ENCODE data around the gene NABP2. TPM values are rescaled to one million over a fixed set of nuclear protein-coding genes. Genes with fewer than 3 reads are reported as not detected.
A peak's percentile ranks its signal among the peaks of the same experiment; 100 is the strongest.

The NABP2 gene
- total RNA-seq, 1 experiment from 2014 or later: 50.4 TPM

DNA sequence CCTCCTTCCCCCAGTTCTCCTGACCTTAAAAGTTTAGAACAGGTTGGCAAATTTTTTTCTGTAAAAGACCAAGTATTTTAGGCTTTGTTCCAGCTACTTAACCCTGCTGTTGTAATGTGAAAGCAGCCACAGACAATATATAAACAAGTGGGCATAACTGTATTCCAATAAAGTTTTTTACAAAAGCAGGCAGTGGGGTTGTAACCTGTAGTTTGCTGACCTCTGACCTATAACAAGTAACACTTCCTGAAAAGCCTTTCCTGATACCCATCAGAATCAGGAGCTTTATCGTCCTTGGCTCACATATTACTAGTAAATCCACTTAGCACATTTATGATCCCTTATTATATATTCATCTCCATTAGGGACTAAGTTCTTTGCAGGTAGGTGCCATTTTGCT, 21.8 kb upstream of the NABP2 start:
- no peak for DNase-seq
- no peaks in the 10 kb centered on the region for H3K27me3 ChIP-seq (ENCODE audit: control insufficient read depth, insufficient read depth, low read length)

DNA sequence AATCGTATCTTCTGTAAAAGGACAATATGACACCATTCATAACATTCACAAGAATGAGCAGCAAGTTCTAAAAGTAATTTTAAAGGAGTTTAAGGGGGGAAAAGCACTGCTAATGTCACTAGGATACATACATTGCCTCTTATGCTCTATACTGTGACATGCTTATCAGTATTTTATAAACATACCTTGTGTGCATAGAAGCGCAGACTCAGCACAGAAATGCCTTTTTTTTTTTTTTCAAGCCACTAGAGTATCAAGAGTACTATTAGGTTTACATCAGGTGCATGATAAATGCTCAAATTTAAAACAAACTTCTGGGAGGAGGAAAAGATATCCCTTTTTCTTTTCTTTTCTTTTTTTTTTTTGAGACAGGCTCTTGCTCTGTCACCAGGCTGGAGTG, 21.3 kb upstream of the NABP2 start:
- no peaks in the 10 kb centered on the region for H3K27me3 ChIP-seq (ENCODE audit: control insufficient read depth, insufficient read depth, low read length)
- no peak overlapping the region for H3K4me3 ChIP-seq (ENCODE audit: insufficient read depth, low read depth, low read length)
- no peak for DNase-seq
- H3K36me3 ChIP-seq (replicated peaks; ENCODE audit: control insufficient read depth, insufficient read depth, low read length): peaks cover 22% of the 10 kb centered on the region

More for the DNA sequence above, 21.8 kb upstream of the NABP2 start:
- no peak overlapping the region for H3K4me3 ChIP-seq (ENCODE audit: insufficient read depth, low read depth, low read length)
- H3K36me3 ChIP-seq (replicated peaks; ENCODE audit: control insufficient read depth, insufficient read depth, low read length): peaks cover 17% of the 10 kb centered on the region

DNA sequence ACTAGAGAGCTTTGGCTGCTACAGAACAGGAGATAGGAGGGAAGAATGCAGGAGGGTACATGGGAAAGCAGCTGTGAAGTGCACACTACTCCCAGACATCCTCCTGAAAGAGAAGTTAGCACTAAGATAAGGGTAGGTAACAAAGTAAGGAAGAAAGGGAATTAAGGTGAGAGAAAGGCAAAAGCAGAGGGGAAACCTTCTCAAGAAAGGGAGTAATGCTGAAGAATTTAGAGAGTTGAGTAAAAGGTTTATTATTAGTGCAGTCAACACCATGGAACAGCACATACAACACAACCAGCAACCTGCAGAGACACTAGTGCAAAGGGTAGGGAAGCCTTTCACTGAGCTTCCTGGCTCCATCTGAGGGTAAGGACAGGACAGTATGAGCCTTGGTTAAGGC, 19.9 kb upstream of the NABP2 start:
- Histone ChIP-seq H3K36me3 (replicated peaks; ENCODE audit: control insufficient read depth, insufficient read depth, low read length) (peaks cover 26% of the 10 kb centered on the region), H3K27me3 (ENCODE audit: control insufficient read depth, insufficient read depth, low read length) (no peaks in the 10 kb centered on the region), H3K4me3 (ENCODE audit: insufficient read depth, low read depth, low read length) (no peak overlapping the region)
- DNase-seq: no peak

DNA sequence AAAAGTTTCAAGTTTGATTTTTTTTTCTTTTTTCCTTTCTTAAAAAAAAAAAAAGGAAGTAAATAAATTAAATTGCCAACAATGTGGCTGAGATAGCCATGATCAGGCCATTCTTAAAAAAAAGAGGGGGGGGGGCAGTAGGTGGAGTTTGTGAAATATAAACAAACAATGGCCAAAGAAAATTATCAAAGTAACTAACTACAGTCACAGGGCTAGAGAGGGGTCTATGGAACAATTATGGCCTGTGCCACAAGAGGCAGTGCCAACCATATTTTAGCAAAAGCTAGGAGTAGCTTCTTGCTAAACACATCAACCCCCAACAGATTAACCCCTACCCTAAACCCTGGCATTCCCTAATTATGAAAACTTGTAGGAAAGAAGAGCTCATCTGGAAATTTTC, 18.7 kb upstream of the NABP2 start:
- H3K4me3 ChIP-seq (ENCODE audit: insufficient read depth, low read depth, low read length): no peak overlapping the region
- peaks cover 34% of the 10 kb centered on the region for H3K36me3 ChIP-seq (replicated peaks; ENCODE audit: control insufficient read depth, insufficient read depth, low read length)

DNA sequence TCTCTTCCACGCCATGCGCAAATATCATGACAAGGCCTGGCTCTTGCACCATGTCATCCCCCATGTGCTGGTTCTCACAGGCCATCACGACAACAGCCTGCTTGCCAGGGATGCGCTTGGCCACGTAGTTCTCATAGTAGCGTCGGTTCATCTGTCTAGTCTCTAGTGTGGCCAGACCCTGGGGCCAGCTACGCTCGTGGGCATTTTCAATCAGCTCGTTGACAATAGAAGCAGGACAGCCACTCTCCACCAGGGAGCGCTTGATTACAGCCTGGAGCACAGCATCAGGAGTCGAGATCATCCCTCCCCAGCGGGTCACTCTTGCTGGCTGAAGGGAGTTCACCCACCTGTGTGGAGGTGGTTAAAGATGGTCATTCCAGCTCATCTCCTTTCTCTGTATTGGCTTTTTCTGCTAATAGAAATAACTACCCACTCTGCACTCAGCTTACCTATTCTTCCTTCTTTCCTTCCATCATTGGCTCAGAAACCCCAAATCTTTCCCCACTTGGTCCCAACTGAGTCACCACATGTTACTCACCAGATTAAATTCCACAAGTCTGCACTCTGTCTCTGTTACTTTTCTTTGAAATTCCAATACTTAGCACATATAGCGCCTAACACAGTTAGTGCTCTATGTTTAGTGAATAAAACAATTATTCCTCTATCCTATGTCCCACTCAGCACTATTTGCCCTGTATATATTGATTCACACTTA, 17.5 kb upstream of the NABP2 start:
- peaks cover 38% of the 10 kb centered on the region for H3K36me3 ChIP-seq (replicated peaks; ENCODE audit: control insufficient read depth, insufficient read depth, low read length)
- DNase-seq: peak; percentile 85

More for the DNA sequence above, 18.7 kb upstream of the NABP2 start:
- H3K27me3 ChIP-seq (ENCODE audit: control insufficient read depth, insufficient read depth, low read length): no peaks in the 10 kb centered on the region
- DNase-seq: no peak

DNA sequence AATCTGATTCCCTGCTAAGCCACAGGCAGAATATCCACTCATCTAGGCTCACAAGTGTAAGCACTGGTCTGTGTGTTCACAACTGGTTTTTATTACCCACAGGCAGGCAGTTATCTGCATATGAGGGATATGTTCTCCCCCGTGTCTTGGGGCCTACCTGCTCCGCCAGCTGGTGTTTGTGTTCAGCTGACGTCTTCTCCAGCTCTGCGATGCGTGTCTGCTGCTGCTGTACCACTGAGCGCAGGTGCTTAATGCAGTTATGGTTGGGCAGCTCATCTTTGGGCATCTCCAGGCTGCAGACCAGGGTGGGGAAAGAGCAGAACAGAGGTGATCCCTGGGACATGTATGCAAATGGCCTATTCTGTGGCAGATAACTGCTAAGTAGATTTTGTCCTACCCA, 16.1 kb upstream of the NABP2 start:
- DNase-seq: no peak
- Histone ChIP-seq H3K36me3 (replicated peaks; ENCODE audit: control insufficient read depth, insufficient read depth, low read length) (peaks cover 47% of the 10 kb centered on the region), H3K27me3 (ENCODE audit: control insufficient read depth, insufficient read depth, low read length) (no peaks in the 10 kb centered on the region), H3K4me3 (ENCODE audit: insufficient read depth, low read depth, low read length) (no peak overlapping the region)

More for the DNA sequence above, 17.5 kb upstream of the NABP2 start:
- Histone ChIP-seq H3K4me3 (ENCODE audit: insufficient read depth, low read depth, low read length) (no peak overlapping the region), H3K27me3 (ENCODE audit: control insufficient read depth, insufficient read depth, low read length) (no peaks in the 10 kb centered on the region)

DNA sequence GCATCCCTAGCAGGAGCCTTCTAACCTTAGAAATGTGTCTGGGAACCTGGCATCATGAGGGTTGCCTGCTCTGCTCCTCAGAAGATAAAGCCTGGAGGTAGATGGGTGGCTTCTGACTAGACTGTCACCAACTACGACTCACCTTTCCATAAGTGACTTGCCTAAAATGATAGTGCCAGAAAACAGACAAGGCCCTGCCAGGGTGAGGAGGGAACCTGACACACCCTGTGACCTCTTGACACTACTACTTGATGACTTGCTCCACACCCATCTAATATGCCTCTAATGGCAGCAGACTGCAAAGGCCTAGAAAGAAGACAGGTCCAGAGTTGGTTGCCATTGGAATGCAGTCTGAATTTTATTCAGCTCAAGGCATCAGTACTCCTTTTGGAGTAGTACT, 11.8 kb upstream of the NABP2 start:
- no peak overlapping the region for H3K4me3 ChIP-seq (ENCODE audit: insufficient read depth, low read depth, low read length)
- H3K27me3 ChIP-seq (ENCODE audit: control insufficient read depth, insufficient read depth, low read length): no peaks in the 10 kb centered on the region
- peaks cover 46% of the 10 kb centered on the region for H3K36me3 ChIP-seq (replicated peaks; ENCODE audit: control insufficient read depth, insufficient read depth, low read length)
- DNase-seq: no peak

DNA sequence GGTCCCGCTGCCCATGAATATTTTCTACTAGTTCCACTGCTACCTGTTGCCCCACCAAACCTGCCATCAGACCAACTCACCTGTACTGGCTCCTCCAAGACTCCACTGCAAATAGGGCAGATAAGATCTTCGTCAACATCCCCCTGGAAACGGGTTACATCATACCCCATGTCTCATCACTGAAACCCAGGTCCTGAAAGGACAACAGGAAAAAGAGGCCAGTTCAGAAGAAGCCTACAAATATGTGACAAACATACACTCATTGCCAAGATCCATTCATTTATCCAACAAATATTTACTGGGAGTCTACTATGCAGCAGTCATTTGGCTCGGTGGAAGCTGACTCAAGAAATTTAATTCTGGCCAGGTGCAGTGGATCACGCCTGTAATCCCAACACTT, 10.3 kb upstream of the NABP2 start:
- H3K27me3 ChIP-seq (ENCODE audit: control insufficient read depth, insufficient read depth, low read length): no peaks in the 10 kb centered on the region
- peaks cover 37% of the 10 kb centered on the region for H3K36me3 ChIP-seq (replicated peaks; ENCODE audit: control insufficient read depth, insufficient read depth, low read length)
- no peak overlapping the region for H3K4me3 ChIP-seq (ENCODE audit: insufficient read depth, low read depth, low read length)
- no peak for DNase-seq

DNA sequence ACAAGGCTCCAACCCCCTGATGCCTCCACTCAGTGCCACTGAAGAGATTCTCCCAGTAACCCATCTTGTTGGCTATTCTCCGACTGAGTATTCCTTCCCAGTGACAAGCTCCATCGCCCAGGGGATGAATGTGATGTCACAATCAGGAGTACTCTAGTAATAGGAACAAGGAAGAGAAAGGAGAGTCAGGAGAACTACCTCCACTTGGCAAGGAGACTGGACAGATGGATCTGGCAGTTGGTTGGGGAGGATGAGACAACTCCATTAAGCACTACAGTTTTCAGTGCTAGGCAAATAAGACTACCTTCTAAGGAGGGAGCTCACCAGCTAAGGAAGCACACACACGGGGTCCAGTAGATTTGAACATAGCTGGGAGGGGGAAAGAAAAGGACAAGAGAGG, 7.7 kb upstream of the NABP2 start:
- no peak for DNase-seq
- Histone ChIP-seq H3K36me3 (replicated peaks; ENCODE audit: control insufficient read depth, insufficient read depth, low read length) (peaks cover 26% of the 10 kb centered on the region), H3K4me3 (ENCODE audit: insufficient read depth, low read depth, low read length) (no peak overlapping the region), H3K27me3 (ENCODE audit: control insufficient read depth, insufficient read depth, low read length) (no peaks in the 10 kb centered on the region)

DNA sequence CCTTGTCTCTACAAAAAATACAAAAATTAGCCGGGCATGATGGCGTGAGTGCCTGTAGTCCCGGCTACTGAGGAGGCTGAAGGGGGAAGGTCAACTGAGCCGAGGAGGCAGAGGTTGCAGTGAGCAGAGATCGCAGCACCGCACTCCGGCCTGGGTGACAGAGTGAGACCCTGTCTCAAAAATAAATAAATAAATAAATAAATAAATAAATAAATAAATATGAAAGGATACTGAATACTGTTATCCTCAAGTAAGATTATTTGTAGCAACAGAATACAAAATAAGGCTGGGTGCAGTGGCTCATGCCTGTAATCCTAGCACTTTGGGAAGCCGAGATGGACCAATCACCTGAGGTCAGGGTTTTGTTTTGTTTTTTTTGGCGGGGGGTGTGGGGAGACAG, 4.3 kb upstream of the NABP2 start:
- Histone ChIP-seq H3K36me3 (replicated peaks; ENCODE audit: control insufficient read depth, insufficient read depth, low read length) (peaks cover 8% of the 10 kb centered on the region), H3K27me3 (ENCODE audit: control insufficient read depth, insufficient read depth, low read length) (no peaks in the 10 kb centered on the region), H3K4me3 (ENCODE audit: insufficient read depth, low read depth, low read length) (no peak overlapping the region)
- no peak for DNase-seq

DNA sequence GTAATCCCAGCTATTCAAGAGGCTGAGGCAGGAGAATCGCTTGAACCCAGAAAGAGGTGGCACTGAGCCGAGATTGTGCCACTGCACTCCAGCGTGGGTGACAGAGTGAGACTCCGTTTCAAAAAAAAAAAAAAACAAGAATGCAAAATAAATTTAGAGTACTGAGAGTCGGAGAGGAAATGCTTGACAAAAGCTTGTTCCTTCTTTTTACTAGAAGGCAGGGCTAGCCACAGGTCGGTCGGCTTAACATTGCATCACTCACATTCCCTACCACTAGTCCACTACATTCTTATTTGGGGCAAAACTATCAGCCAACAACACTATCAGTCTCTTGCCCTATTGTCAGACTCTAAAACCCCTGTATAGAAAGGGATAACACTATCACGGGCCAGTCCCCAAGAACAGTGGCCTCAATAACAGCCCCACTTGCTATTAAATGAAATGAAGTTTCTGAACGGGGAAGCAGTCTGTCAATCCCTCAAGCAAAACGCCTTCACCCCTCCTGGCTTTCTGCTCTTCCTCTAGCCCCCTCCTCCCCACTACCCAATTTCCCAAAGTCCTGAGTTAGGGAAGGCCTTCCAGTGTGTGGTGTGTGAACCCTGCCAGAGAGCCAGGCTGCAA, 3.4 kb upstream of the NABP2 start:
- peaks cover 4% of the 10 kb centered on the region for H3K36me3 ChIP-seq (replicated peaks; ENCODE audit: control insufficient read depth, insufficient read depth, low read length)
- DNase-seq: no peak
- peak overlapping the region; percentile 88 for H3K4me3 ChIP-seq (ENCODE audit: insufficient read depth, low read depth, low read length)
- no peaks in the 10 kb centered on the region for H3K27me3 ChIP-seq (ENCODE audit: control insufficient read depth, insufficient read depth, low read length)

DNA sequence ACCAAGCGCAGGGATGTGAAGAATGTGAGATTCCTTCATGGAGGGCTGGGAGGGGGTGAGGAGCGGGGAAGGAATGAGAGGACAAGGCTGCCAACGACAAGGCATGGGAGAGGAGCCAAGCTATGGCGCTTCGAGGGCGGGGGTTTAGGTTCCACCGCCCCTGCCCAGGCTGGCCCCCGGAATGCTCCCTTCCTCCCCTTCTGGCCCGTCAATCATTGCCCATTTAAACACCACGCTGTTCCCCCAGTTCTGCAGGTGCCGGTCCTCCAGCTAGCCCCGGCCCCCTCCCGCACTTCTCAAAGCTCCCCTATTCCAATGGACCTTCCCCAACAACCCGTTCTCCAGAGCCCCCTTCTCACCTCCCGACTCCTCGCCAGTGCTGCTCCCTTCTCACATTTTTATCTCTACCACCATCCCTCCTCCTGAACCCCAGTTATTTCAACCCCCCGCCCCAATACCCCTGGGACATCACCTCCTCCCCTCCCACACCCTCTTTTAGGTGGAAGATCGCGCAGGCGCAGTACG, 2.8 kb upstream of the NABP2 start:
- Histone ChIP-seq H3K4me3 (ENCODE audit: insufficient read depth, low read depth, low read length) (peak overlapping the region; percentile 88), H3K27me3 (ENCODE audit: control insufficient read depth, insufficient read depth, low read length) (no peaks in the 10 kb centered on the region), H3K36me3 (replicated peaks; ENCODE audit: control insufficient read depth, insufficient read depth, low read length) (peaks cover 2% of the 10 kb centered on the region)
- DNase-seq: peak; percentile 85

DNA sequence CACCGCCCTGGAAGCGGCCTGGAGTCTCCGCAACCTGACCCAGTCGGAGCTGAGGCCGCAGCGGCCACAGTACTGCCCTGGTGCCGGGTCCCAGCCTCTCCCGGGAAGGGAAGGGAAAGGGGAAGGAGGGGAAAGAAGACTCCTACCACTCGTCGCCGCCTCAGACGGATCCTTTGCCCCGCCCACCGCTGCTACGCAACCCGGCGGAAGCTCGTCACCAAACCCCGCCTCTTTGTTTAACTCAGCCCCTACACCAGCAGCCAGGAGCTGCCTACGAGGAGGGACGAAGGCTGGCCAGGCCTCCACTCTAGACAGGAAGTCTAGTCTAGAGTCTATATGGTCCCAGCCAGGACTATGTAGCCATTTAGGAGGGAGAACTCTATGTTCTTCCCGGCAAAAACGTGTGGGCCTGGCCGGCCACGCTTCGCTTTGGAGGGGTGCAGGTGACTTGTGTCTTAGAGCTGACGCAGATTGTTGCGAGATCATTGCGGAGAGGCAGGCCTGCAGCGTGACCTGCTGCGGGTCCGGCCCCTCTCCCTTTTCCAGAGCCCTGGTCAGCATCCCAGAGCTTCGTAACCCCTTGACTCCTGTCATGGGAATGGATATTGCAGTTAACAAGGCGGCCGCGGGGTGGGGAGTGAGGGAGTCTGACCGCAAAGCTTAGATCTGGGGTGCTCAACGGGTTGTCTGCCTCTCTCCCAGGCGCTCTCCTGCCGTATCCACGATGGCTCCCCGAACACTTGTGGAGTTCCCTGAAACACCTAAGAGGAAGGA, 2.2 kb upstream of the NABP2 start, which contains the start of gene RNF41:
TSS of gene RNF41 (minus strand) at position 166 of the 774 bp plus-strand sequence. CDS start 7,875 bp downstream, outside the sequence.
- H3K4me3 ChIP-seq (ENCODE audit: insufficient read depth, low read depth, low read length): peak within 1 kb of the TSS; percentile 88
- peak; percentile 98 for DNase-seq
- no peaks in the 10 kb centered on the region for H3K36me3 ChIP-seq (replicated peaks; ENCODE audit: control insufficient read depth, insufficient read depth, low read length)
- no peaks in the 10 kb centered on the region for H3K27me3 ChIP-seq (ENCODE audit: control insufficient read depth, insufficient read depth, low read length)

DNA sequence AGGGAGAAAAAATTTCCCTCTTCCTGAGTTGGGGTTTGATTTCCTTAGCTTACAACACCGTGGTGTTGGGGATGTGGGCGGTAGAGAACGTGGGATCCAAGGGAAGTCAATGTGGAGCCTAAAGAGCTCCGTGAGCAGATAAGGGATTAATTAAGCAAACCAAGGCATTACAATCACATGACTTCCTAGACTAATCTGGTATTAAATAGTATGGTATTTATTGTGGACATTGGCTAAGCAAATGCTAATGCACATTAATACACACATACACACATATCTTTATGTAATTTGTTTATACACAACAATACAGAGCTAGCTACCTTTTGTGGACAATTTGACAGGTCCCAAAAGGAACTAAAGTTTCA, 1.6 kb upstream of the NABP2 start:
- Histone ChIP-seq H3K4me3 (ENCODE audit: insufficient read depth, low read depth, low read length) (peak overlapping the region; percentile 88), H3K36me3 (replicated peaks; ENCODE audit: control insufficient read depth, insufficient read depth, low read length) (no peaks in the 10 kb centered on the region), H3K27me3 (ENCODE audit: control insufficient read depth, insufficient read depth, low read length) (no peaks in the 10 kb centered on the region)
- DNase-seq: no peak
